ENCODE measurements around the gene BAZ2B. TPM values are rescaled to one million over a fixed set of nuclear protein-coding genes. Genes with fewer than 3 reads are reported as not detected.

BAZ2B gene
- total RNA-seq = 100 to 1,000 TPM; 119 to 132 TPM
- 23.5 TPM for polyA plus RNA-seq (ENCODE audit: insufficient read depth, low read depth, low replicate concordance)
- long read RNA-seq, donor 1, partial matches to known transcripts = 5 of 7 reads
- long read RNA-seq, donor 1, other reads (novel, unspliced or antisense) = 0 of 7 reads
- long read RNA-seq, donor 2, partial matches to known transcripts = 0 of 1 reads
- long read RNA-seq, donor 2, other reads (novel, unspliced or antisense) = 0 of 1 reads

- peak within 1 kb of the TSS; percentile 78 to 91 for H3K4me3 ChIP-seq
- 0 to 5% methylated on average over 6 of the region's 6 CpGs for WGBS, 2 donors
- intact Hi-C loops (cut with DNase I; ENCODE audit: low total_unique reads) = no loop called here
- peak; percentile 60 for DNase-seq
- H3K27me3 ChIP-seq = no peaks in the 10 kb centered on the region
- no peaks in the 10 kb centered on the region for H3K36me3 ChIP-seq (ENCODE audit: low read depth, missing control alignments)
- TF ChIP-seq, protein P1, sequence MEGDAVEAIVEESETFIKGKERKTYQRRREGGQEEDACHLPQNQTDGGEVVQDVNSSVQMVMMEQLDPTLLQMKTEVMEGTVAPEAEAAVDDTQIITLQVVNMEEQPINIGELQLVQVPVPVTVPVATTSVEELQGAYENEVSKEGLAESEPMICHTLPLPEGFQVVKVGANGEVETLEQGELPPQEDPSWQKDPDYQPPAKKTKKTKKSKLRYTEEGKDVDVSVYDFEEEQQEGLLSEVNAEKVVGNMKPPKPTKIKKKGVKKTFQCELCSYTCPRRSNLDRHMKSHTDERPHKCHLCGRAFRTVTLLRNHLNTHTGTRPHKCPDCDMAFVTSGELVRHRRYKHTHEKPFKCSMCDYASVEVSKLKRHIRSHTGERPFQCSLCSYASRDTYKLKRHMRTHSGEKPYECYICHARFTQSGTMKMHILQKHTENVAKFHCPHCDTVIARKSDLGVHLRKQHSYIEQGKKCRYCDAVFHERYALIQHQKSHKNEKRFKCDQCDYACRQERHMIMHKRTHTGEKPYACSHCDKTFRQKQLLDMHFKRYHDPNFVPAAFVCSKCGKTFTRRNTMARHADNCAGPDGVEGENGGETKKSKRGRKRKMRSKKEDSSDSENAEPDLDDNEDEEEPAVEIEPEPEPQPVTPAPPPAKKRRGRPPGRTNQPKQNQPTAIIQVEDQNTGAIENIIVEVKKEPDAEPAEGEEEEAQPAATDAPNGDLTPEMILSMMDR (IDR thresholded peaks at IDR 0.05) = no peak
- no peak for TF ChIP-seq POLR2A (IDR thresholded peaks at IDR 0.05)
- peaks cover 16% of the 10 kb centered on the region for H3K4me1 ChIP-seq
- H3K9me3 ChIP-seq = no peaks in the 10 kb centered on the region
- peak within 1 kb of the TSS; percentile 99 for H3K27ac ChIP-seq
These were observed at the start of gene BAZ2B for GRCh38 chr2:159616286-159616701. BAZ2B (minus strand) TSS chr2:159616548; CDS start chr2:159478719, 137,829 bp downstream.

DNA sequence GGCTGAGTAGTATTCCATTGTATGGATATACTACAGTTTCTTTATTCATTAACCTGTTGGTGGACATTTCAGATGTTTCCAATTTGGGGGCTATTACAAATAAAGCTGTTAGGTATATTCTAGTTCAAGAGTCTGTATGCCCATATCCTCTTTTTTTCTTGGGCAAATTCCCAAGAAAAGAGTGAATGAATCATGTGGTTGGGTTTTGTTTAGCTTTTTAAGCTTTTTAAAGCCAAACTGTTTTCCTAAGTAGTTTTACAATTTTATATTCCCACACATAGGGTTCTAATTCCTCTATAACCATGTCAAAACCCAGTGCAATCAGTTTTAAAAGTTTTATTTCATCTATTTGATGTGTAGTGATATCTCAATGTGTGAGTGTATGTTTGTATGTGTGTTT lies 44.9 kb upstream of the BAZ2B start:
- peaks cover 7% of the 10 kb centered on the region for H3K4me1 ChIP-seq
- TF ChIP-seq, protein P1 (IDR thresholded peaks at IDR 0.05) = no peak
- TF ChIP-seq POLR2A (IDR thresholded peaks at IDR 0.05) = no peak
- intact Hi-C loops (cut with DNase I; ENCODE audit: low total_unique reads) = no loop called here
- H3K9me3 ChIP-seq = no peaks in the 10 kb centered on the region
- H3K4me3 ChIP-seq = no peak overlapping the region
- H3K27ac ChIP-seq = no peak overlapping the region
- DNase-seq = no peak
- no peaks in the 10 kb centered on the region for H3K36me3 ChIP-seq (ENCODE audit: low read depth, missing control alignments)
- H3K27me3 ChIP-seq = no peaks in the 10 kb centered on the region

- TF ChIP-seq, protein P1 (IDR thresholded peaks at IDR 0.05) = no peak
- no peak for TF ChIP-seq POLR2A (IDR thresholded peaks at IDR 0.05)
- Histone ChIP-seq H3K9me3 (no peaks in the 10 kb centered on the region), H3K36me3 (ENCODE audit: low read depth, missing control alignments) (no peaks in the 10 kb centered on the region), H3K4me3 (no peak overlapping the region), H3K27ac (no peak overlapping the region), H3K4me1 (peaks cover 7% of the 10 kb centered on the region), H3K27me3 (no peaks in the 10 kb centered on the region)
- 51 to 65% methylated on average over 6 of the region's 6 CpGs for WGBS, 2 donors
- peak; percentile 42 for DNase-seq
- intact Hi-C loops (cut with DNase I; ENCODE audit: low total_unique reads) = no loop called here
These were observed 42.8 kb upstream of the BAZ2B start for GRCh38 chr2:159658881-159659873.

DNA sequence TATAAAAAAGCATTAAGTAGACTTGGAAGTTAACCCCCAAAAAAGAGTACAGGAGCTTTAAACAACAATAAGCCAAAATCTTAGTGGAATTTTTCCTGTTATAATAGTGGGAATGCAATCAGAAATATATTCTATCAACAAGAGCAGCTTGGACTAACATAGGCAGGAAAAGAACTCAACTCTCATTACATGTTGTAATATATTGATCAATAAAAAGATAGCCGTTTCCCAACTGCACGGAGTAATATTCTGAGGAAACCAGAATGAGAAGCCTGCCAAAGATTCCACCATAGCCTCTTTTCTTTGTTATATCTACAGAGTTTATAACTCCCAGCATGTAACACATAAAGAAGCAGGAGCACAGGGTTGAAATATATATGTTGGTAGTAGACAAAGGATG lies 37.6 kb upstream of the BAZ2B start:
- intact Hi-C loops (cut with DNase I; ENCODE audit: low total_unique reads) = no loop called here
- TF ChIP-seq, protein P1 (IDR thresholded peaks at IDR 0.05) = no peak
- TF ChIP-seq POLR2A (IDR thresholded peaks at IDR 0.05) = no peak
- Histone ChIP-seq H3K36me3 (ENCODE audit: low read depth, missing control alignments) (no peaks in the 10 kb centered on the region), H3K27me3 (no peaks in the 10 kb centered on the region), H3K4me3 (no peak overlapping the region), H3K27ac (no peak overlapping the region), H3K9me3 (no peaks in the 10 kb centered on the region), H3K4me1 (peaks cover under 1% of the 10 kb centered on the region)
- WGBS, 2 donors = 91 to 94% methylated on average over 2 of the region's 2 CpGs
- DNase-seq = no peak

Measured in testis (tissue), 5 donors.